Measurements from ENCODE around the gene SMIM11. TPM values are rescaled to one million over a fixed set of nuclear protein-coding genes. Genes with fewer than 3 reads are reported as not detected.
"Not testable (repeated sequence)": the region's sequence is repeated elsewhere in the genome, so short reads cannot be mapped to it uniquely, and the experiment has no call there.

The SMIM11 gene
- total and polyA plus RNA-seq, 2 donors: 3.4 to 10.6 TPM

DNA sequence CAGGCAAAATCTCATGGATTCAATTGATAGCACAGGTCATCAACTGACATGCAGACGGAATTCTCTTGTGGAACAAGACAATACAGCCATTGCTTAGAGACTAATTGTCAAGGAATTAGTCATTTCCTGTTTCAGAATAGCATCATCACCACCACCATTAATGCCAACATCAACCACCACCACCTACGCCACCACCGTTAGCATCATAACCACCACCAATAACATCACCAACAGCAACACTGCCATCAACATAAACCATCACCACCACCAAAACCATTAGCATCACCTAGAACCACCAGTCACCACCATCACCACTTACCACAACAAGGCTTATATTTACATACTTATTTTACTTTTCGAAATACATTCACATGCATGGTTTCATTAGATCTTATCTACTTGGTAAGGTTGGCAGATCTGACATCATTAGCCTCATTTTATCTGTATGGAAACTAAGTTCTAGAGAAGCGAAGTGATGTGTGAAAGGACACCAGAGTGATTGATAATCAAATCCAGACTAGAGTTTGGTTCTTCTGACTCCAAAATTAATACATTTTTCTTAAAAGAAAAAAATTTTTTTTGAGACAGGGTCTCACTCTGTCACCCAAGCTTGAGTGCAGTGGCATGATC is 42.3 kb downstream of the SMIM11 start:
- WGBS: no CpG with 5 or more reads among the region's 5 CpGs
- not testable (repeated sequence) for H3K4me1 ChIP-seq (ENCODE audit: control insufficient read depth in 2 of 2, insufficient read depth in 2 of 2, low read length in 2 of 2); H3K27me3 ChIP-seq (ENCODE audit: control insufficient read depth in 2 of 2, insufficient read depth in 1 of 2, low read length in 1 of 2); H3K9me3 ChIP-seq (ENCODE audit: control insufficient read depth in 2 of 2, insufficient read depth in 1 of 2, low read length in 1 of 2); H3K27ac ChIP-seq (ENCODE audit: low read depth in 1 of 2, low read length in 1 of 2); H3K4me3 ChIP-seq (ENCODE audit: low read length in 2 of 2); DNase-seq (ENCODE audit: low read depth in 6 of 9, low spot score in 9 of 9); H3K36me3 ChIP-seq (ENCODE audit: control insufficient read depth in 2 of 2, insufficient read depth in 2 of 2, low read length in 1 of 2)

DNA sequence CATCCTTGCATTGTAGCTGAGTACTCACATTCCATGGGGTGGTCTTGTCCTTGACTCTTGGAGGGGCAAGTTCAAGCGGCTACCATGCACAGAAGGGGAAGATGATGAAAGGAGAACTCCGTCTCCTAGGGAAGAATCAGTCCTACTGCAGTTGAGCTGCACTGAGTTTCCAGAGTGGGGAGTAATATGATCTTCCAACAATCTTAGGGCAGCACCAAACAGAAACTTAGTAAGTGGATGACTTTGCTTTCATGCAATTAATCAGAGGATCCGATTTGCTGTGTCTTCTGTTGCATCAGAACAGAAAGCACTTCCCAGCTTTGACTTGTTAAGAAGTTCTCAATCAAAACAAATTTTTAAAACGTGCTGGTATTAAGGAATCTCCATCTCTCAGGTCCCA is 48.5 kb downstream of the SMIM11 start, which contains the start of gene SMIM34:
SMIM34 (minus strand) TSS at position 147 of the 400 bp plus-strand sequence; CDS start at position 35, 112 bp downstream.
- not testable (repeated sequence) for DNase-seq (ENCODE audit: low read depth in 6 of 9, low spot score in 9 of 9); H3K4me1 ChIP-seq (ENCODE audit: control insufficient read depth in 2 of 2, insufficient read depth in 2 of 2, low read length in 2 of 2); H3K27me3 ChIP-seq (ENCODE audit: control insufficient read depth in 2 of 2, insufficient read depth in 1 of 2, low read length in 1 of 2); H3K4me3 ChIP-seq (ENCODE audit: low read length in 2 of 2); H3K9me3 ChIP-seq (ENCODE audit: control insufficient read depth in 2 of 2, insufficient read depth in 1 of 2, low read length in 1 of 2); H3K27ac ChIP-seq (ENCODE audit: low read depth in 1 of 2, low read length in 1 of 2); H3K36me3 ChIP-seq (ENCODE audit: control insufficient read depth in 2 of 2, insufficient read depth in 2 of 2, low read length in 1 of 2)
- WGBS: no CpG with 5 or more reads among the region's 4 CpGs

DNA sequence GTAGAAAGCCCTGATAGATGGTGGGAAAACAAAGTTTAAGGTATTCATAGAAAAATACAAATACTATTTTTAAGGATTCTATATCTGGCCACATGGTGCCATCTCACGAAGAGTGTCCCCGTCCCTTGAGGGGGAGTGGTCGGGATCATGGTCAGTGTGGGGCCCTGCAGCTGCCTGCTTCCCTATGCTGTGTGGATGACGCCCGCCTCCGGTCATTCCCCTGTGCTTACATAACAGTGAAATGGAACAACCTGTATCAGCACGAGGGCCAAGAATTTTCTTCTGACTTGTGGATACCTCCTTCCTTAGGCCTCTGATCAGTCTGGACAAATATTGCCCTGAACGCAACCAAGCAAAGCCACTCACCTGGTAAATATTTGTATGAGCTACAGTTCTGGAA is 52.0 kb downstream of the SMIM11 start:
- not testable (repeated sequence) for H3K9me3 ChIP-seq (ENCODE audit: control insufficient read depth in 2 of 2, insufficient read depth in 1 of 2, low read length in 1 of 2); DNase-seq (ENCODE audit: low read depth in 6 of 9, low spot score in 9 of 9); H3K27me3 ChIP-seq (ENCODE audit: control insufficient read depth in 2 of 2, insufficient read depth in 1 of 2, low read length in 1 of 2); H3K4me1 ChIP-seq (ENCODE audit: control insufficient read depth in 2 of 2, insufficient read depth in 2 of 2, low read length in 2 of 2); H3K36me3 ChIP-seq (ENCODE audit: control insufficient read depth in 2 of 2, insufficient read depth in 2 of 2, low read length in 1 of 2); H3K4me3 ChIP-seq (ENCODE audit: low read length in 2 of 2); H3K27ac ChIP-seq (ENCODE audit: low read depth in 1 of 2, low read length in 1 of 2)
- no CpG with 5 or more reads among the region's 8 CpGs for WGBS

DNA sequence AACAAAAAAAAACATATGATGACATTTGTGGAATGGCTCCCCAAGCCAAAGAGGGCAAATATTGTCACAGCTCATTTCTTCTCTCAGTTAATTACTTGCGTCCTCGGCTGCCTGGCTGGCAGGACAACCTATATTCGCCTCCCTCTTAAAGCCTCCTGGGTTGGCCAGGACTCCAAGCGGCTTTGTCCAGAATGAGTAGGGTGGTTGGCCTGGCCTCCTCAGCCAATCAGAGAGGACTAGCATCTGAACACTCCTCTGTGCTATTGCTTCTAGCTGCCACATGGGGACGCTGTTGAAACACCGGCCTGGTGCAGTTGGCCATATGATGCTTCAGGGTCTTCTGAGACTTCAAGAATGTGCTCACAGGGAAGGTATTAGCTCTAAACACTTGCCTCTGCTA is 53.1 kb downstream of the SMIM11 start:
- not testable (repeated sequence) for H3K27me3 ChIP-seq (ENCODE audit: control insufficient read depth in 2 of 2, insufficient read depth in 1 of 2, low read length in 1 of 2); DNase-seq (ENCODE audit: low read depth in 6 of 9, low spot score in 9 of 9); H3K27ac ChIP-seq (ENCODE audit: low read depth in 1 of 2, low read length in 1 of 2); H3K36me3 ChIP-seq (ENCODE audit: control insufficient read depth in 2 of 2, insufficient read depth in 2 of 2, low read length in 1 of 2); H3K4me3 ChIP-seq (ENCODE audit: low read length in 2 of 2); H3K9me3 ChIP-seq (ENCODE audit: control insufficient read depth in 2 of 2, insufficient read depth in 1 of 2, low read length in 1 of 2); H3K4me1 ChIP-seq (ENCODE audit: control insufficient read depth in 2 of 2, insufficient read depth in 2 of 2, low read length in 2 of 2)
- no CpG with 5 or more reads among the region's 6 CpGs for WGBS

DNA sequence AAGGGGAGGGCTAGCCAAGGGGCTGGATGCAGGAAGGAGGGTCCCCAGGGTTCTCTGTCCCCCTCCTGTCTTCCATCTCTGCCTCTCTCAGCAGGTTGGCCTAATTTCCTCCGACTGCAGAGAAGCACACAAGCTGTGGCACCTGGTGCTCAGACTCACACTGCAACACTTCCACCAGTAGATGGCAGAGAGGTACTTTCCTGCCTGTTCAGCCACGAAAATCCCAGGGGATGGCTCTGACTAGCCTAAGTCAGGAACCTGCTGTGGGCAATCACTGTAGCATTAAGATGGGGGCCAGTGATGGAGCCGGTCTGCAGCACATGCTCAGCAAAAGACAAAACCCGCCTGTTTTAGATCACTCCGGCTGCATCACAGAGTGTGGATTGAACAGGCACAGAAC is 54.4 kb downstream of the SMIM11 start:
- WGBS: no CpG with 5 or more reads among the region's 5 CpGs

More for the DNA sequence above, 54.4 kb downstream of the SMIM11 start:
- not testable (repeated sequence) for H3K9me3 ChIP-seq (ENCODE audit: control insufficient read depth in 2 of 2, insufficient read depth in 1 of 2, low read length in 1 of 2); H3K27me3 ChIP-seq (ENCODE audit: control insufficient read depth in 2 of 2, insufficient read depth in 1 of 2, low read length in 1 of 2); H3K4me3 ChIP-seq (ENCODE audit: low read length in 2 of 2); DNase-seq (ENCODE audit: low read depth in 6 of 9, low spot score in 9 of 9); H3K36me3 ChIP-seq (ENCODE audit: control insufficient read depth in 2 of 2, insufficient read depth in 2 of 2, low read length in 1 of 2); H3K4me1 ChIP-seq (ENCODE audit: control insufficient read depth in 2 of 2, insufficient read depth in 2 of 2, low read length in 2 of 2); H3K27ac ChIP-seq (ENCODE audit: low read depth in 1 of 2, low read length in 1 of 2)

Other genes with a start within 250 kb of the SMIM11 start
- 0.14 TPM for gene KCNE2, start 11.5 kb upstream of the SMIM11 start, total RNA-seq
- 0.18 TPM for gene KCNE2, start 11.5 kb upstream of the SMIM11 start, polyA plus RNA-seq
- gene SMIM34, start 48.4 kb downstream of the SMIM11 start, total RNA-seq: not detected
- gene SMIM34, start 48.4 kb downstream of the SMIM11 start, polyA plus RNA-seq: 0.05 TPM
- 0.19 TPM for gene KCNE1, start 136.7 kb downstream of the SMIM11 start, total RNA-seq
- gene KCNE1, start 136.7 kb downstream of the SMIM11 start, polyA plus RNA-seq: 0.94 TPM
- 37.9 TPM for gene RCAN1, start 239.6 kb downstream of the SMIM11 start, total RNA-seq
- gene RCAN1, start 239.6 kb downstream of the SMIM11 start, polyA plus RNA-seq: 41.7 TPM